Rectal smooth muscle tissue (tissue), 1 donor: Measurements from ENCODE around the gene ALDH6A1.

Source experiments
- H3K27ac ChIP-seq: one replicate; pipeline ENCODE4 v1.7.0; 2013; ENCODE audit warnings: low read depth, low read length, inconsistent platforms
- H3K27me3 ChIP-seq: one replicate; pipeline ENCODE4 v1.7.0; 2013; ENCODE audit warnings: low read length; ENCODE audit not compliant: control insufficient read depth, insufficient read depth
- H3K36me3 ChIP-seq: one replicate; pipeline ENCODE4 v1.7.0; 2013; ENCODE audit warnings: low read length; ENCODE audit not compliant: control insufficient read depth, insufficient read depth
- H3K4me1 ChIP-seq: one replicate; pipeline ENCODE4 v1.7.0; 2013; ENCODE audit warnings: low read length; ENCODE audit not compliant: control insufficient read depth, insufficient read depth
- H3K4me3 ChIP-seq: one replicate; pipeline ENCODE4 v1.7.0; 2013; ENCODE audit warnings: low read length
- H3K9ac ChIP-seq: one replicate; pipeline ENCODE4 v1.7.0; 2013; ENCODE audit warnings: low read length

The ALDH6A1 gene

GRCh38 chr14:74008843-74009499 lies 75.3 kb downstream of the ALDH6A1 start:
- H3K27ac ChIP-seq = no peak overlapping the region
- no peak overlapping the region for H3K4me3 ChIP-seq
- H3K36me3 ChIP-seq = no peaks in the 10 kb centered on the region
- no peaks in the 10 kb centered on the region for H3K27me3 ChIP-seq
- H3K9ac ChIP-seq = no peak overlapping the region
- no peaks in the 10 kb centered on the region for H3K4me1 ChIP-seq
